ENCODE data around the gene PIGZ.

The PIGZ gene

DNA sequence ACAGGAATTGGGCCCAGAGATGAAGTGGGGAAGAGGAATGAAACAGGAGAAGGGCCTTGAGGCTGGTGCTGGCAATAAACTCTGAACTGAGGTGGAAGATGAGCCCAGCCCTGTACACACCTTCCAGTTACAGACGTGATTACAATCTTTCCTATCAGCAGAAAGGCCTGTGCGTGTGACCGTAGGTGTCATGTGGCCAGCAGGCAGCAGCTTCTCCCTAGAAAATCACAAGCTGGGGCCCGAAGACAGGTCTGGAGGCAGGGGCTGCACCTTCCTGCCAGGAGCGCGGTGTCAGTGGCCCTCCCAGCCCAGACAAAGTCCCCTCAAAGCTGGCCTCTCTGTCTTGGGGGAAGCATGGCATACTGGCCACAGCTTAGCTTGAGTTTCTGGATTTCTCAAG is 16.7 kb upstream of the PIGZ start:
- no peak overlapping the region for H3K27ac ChIP-seq (ENCODE audit: poor library complexity, severe bottlenecking)
- no peak for DNase-seq (ENCODE audit: low spot score)

DNA sequence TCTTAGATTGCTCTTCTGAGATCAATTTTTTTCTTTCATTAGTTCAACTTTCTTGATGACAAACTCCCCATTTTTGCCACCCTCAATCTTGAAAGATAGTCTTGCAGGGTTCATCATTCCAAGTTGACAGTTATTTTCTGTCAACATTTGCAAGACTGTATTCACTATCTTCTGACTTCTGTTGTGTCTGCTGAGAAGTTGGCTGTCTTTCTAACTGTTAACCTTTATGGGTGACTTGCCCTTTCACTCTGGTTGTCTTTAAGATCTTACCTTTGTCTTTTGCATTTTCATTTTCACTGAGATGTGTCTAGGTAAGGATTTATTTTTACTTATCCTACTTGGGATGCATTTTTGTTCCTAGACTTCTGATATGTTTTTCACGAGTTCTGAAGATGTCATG is 14.6 kb upstream of the PIGZ start:
- H3K4me3 ChIP-seq (ENCODE audit: severe bottlenecking) = no peak overlapping the region
- no peaks in the 10 kb centered on the region for H3K9me3 ChIP-seq (ENCODE audit: severe bottlenecking)
- DNase-seq (ENCODE audit: low spot score) = no peak
- no peak overlapping the region for H3K27ac ChIP-seq (ENCODE audit: poor library complexity, severe bottlenecking)
- H3K36me3 ChIP-seq (ENCODE audit: low read depth) = no peaks in the 10 kb centered on the region
- TF ChIP-seq, protein P1, sequence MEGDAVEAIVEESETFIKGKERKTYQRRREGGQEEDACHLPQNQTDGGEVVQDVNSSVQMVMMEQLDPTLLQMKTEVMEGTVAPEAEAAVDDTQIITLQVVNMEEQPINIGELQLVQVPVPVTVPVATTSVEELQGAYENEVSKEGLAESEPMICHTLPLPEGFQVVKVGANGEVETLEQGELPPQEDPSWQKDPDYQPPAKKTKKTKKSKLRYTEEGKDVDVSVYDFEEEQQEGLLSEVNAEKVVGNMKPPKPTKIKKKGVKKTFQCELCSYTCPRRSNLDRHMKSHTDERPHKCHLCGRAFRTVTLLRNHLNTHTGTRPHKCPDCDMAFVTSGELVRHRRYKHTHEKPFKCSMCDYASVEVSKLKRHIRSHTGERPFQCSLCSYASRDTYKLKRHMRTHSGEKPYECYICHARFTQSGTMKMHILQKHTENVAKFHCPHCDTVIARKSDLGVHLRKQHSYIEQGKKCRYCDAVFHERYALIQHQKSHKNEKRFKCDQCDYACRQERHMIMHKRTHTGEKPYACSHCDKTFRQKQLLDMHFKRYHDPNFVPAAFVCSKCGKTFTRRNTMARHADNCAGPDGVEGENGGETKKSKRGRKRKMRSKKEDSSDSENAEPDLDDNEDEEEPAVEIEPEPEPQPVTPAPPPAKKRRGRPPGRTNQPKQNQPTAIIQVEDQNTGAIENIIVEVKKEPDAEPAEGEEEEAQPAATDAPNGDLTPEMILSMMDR (IDR thresholded peaks at IDR 0.05; ENCODE audit: poor library complexity, severe bottlenecking) = no peak
- ATAC-seq (ENCODE audit: low read depth) = no peak
- H3K4me1 ChIP-seq (ENCODE audit: insufficient read depth, poor library complexity, severe bottlenecking) = no peaks in the 10 kb centered on the region
- no peaks in the 10 kb centered on the region for H3K27me3 ChIP-seq (ENCODE audit: insufficient read depth, poor library complexity, severe bottlenecking)

More for the DNA sequence above, 16.7 kb upstream of the PIGZ start:
- TF ChIP-seq, protein P1 (IDR thresholded peaks at IDR 0.05; ENCODE audit: poor library complexity, severe bottlenecking) = no peak
- H3K4me1 ChIP-seq (ENCODE audit: insufficient read depth, poor library complexity, severe bottlenecking) = no peaks in the 10 kb centered on the region
- H3K4me3 ChIP-seq (ENCODE audit: severe bottlenecking) = no peak overlapping the region
- no peaks in the 10 kb centered on the region for H3K36me3 ChIP-seq (ENCODE audit: low read depth)
- no peaks in the 10 kb centered on the region for H3K27me3 ChIP-seq (ENCODE audit: insufficient read depth, poor library complexity, severe bottlenecking)
- no peak for ATAC-seq (ENCODE audit: low read depth)
- H3K9me3 ChIP-seq (ENCODE audit: severe bottlenecking) = no peaks in the 10 kb centered on the region

DNA sequence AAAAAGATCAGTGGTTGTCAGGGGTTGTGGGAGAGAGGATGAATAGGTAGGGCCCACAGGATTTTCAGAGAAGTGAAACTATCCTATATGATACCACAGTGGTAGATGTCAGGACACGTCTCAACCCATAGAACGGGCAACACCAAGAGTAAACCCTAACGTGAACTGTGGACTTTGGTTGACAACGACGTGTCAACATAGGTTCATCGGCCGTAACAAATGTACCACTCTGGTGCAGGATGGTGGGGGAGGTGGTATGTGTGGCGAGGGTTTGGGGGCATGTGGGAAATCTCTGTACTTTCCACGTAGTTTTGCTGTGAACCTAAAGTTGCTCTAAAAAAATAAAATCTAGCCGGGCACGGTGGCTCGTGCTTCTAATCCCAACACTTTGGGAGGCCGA is 13.0 kb upstream of the PIGZ start:
- no peaks in the 10 kb centered on the region for H3K36me3 ChIP-seq (ENCODE audit: low read depth)
- ATAC-seq (ENCODE audit: low read depth) (no peak), DNase-seq (ENCODE audit: low spot score) (no peak)
- no peaks in the 10 kb centered on the region for H3K27me3 ChIP-seq (ENCODE audit: insufficient read depth, poor library complexity, severe bottlenecking)
- H3K9me3 ChIP-seq (ENCODE audit: severe bottlenecking) = no peaks in the 10 kb centered on the region
- no peak overlapping the region for H3K4me3 ChIP-seq (ENCODE audit: severe bottlenecking)
- no peaks in the 10 kb centered on the region for H3K4me1 ChIP-seq (ENCODE audit: insufficient read depth, poor library complexity, severe bottlenecking)
- TF ChIP-seq, protein P1 (IDR thresholded peaks at IDR 0.05; ENCODE audit: poor library complexity, severe bottlenecking) = no peak
- no peak overlapping the region for H3K27ac ChIP-seq (ENCODE audit: poor library complexity, severe bottlenecking)

DNA sequence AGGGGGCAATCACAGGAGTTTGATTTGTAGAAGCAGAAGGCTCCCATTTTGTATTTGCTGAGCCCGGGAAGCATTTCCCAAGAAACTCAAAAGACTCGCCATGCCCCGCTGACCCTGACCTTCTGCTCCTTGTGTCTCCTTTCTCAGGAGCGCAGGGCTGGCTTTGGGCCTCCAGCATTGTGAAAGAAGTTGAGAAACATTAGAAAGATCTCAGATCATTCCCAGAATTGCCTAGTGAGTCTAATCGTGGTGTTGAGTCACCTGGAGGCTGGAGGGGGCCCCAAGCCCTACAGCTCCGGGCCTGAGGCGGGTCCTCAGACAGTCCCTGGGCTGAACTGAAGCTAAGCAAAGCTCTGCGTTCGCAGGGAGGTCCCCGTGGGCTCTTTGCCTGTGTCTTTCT is 10.9 kb upstream of the PIGZ start:
- TF ChIP-seq, protein P1 (IDR thresholded peaks at IDR 0.05; ENCODE audit: poor library complexity, severe bottlenecking) = no peak
- ATAC-seq (ENCODE audit: low read depth) = peak; percentile 33; the same call in 1 of the 3 replicates
- H3K9me3 ChIP-seq (ENCODE audit: severe bottlenecking) = no peaks in the 10 kb centered on the region
- no peaks in the 10 kb centered on the region for H3K4me1 ChIP-seq (ENCODE audit: insufficient read depth, poor library complexity, severe bottlenecking)
- peak; percentile 11 for DNase-seq (ENCODE audit: low spot score)
- no peaks in the 10 kb centered on the region for H3K27me3 ChIP-seq (ENCODE audit: insufficient read depth, poor library complexity, severe bottlenecking)
- no peak overlapping the region for H3K27ac ChIP-seq (ENCODE audit: poor library complexity, severe bottlenecking)
- no peak overlapping the region for H3K4me3 ChIP-seq (ENCODE audit: severe bottlenecking)
- H3K36me3 ChIP-seq (ENCODE audit: low read depth) = no peaks in the 10 kb centered on the region

DNA sequence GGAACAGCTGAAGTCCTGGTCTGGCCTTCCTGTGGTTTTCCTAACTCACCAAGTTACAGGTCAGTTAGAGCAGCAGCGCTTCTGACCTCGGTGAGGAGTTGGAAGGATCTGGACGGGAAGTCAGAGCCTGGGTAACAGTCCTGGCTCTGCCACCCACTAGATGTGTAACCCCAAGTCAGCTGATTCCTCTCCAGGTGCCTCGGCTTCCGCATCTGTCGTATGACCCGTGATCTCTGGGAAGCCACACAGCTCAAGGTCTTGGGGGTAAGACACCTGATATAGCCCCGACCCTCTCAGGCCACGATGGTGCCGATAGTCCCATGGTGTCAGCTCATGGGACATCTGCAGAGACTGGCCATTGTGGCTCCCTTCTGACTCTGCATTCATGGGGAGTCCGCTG is 8.3 kb upstream of the PIGZ start:
- peak; percentile 29 for DNase-seq (ENCODE audit: low spot score)

More for the DNA sequence above, 8.3 kb upstream of the PIGZ start:
- TF ChIP-seq, protein P1 (IDR thresholded peaks at IDR 0.05; ENCODE audit: poor library complexity, severe bottlenecking) = no peak
- Histone ChIP-seq H3K27ac (ENCODE audit: poor library complexity, severe bottlenecking) (no peak overlapping the region), H3K27me3 (ENCODE audit: insufficient read depth, poor library complexity, severe bottlenecking) (no peaks in the 10 kb centered on the region), H3K9me3 (ENCODE audit: severe bottlenecking) (no peaks in the 10 kb centered on the region), H3K36me3 (ENCODE audit: low read depth) (no peaks in the 10 kb centered on the region), H3K4me1 (ENCODE audit: insufficient read depth, poor library complexity, severe bottlenecking) (no peaks in the 10 kb centered on the region), H3K4me3 (ENCODE audit: severe bottlenecking) (no peak overlapping the region)
- ATAC-seq (ENCODE audit: low read depth) = no peak
